ENCODE data around the gene SCGB2B2.
"Not testable (repeated sequence)": the region's sequence is repeated elsewhere in the genome, so short reads cannot be mapped to it uniquely, and the experiment has no call there.

SCGB2B2 gene, protein sequence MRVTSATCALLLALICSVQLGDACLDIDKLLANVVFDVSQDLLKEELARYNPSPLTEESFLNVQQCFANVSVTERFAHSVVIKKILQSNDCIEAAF

DNA sequence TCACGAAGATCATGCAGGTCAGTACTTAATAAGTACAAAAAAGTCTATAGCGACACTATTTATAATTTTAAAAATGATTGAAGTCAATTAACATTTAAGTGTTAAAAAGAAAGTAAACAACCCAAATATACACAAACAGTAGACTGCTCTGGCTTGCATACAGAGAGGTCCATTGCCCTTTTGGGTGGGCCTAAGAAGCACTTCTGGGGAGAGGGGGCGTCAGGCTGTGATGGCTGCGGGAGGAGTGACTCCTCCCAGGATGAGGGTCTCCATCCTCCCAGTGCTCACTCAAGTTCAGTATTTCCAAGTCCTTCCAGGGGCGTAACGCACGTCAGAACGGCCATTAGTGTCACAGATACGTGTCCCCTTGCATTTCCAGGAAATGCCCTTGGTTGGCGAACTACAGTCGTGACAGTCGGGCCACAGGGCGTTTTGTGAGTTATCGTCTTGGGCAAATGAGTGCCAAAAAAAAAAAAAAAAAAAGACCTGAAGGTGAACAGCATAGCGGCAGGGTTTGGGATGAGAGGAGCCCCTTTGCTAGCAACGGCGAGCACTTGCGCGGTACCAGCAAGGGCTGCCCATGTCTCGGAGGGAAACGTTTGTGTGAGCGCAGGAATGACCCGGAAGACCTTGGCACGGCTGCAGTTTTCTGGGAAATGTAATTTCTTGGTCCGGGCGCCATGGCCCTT, at the start of gene SCGB2B2:
SCGB2B2 (minus strand) TSS at position 463 of the 689 bp plus-strand sequence. CDS start 82,596 bp downstream, outside the sequence.
- DNase-seq = peak; percentile 94

DNA sequence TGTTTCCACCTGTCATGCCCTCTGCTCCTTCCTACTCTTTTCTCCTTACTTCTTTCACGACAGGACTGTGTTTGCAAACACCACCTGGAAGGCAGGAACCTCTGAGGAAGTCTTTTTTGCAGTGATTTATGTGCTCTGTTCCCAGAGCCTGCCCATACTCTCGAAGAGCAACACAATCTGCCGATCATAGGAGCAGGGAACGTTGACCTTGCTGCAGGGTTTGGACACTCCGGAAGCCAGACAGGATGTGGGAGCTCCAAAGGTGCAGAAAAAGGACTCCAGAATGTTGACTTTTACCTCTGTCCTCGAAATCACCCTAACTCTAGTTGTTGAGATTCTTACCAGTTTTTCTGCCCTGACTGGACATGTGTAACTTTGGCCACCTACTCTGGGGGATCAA, 48.4 kb upstream of the SCGB2B2 start:
- DNase-seq = no peak

DNA sequence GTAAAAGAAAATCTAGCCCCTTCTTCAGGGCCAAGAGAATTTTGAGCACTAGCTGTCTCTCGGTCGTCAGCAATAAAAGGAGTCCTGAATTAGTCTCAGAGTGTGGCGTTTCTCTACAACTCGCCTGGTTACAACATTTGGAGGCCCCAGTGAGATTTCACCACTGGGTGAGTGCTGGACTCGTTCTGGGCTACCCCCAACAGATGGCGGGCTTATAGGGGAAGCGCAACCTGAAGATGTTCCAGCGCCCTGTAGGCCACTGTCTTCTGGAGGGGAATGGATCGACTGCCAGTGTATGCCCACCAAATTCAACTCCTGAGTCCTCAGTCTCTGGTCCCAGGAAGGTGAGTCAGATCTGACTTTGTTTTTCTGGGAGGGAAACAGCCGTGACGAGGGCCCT, 45.4 kb upstream of the SCGB2B2 start:
- no peak for DNase-seq

DNA sequence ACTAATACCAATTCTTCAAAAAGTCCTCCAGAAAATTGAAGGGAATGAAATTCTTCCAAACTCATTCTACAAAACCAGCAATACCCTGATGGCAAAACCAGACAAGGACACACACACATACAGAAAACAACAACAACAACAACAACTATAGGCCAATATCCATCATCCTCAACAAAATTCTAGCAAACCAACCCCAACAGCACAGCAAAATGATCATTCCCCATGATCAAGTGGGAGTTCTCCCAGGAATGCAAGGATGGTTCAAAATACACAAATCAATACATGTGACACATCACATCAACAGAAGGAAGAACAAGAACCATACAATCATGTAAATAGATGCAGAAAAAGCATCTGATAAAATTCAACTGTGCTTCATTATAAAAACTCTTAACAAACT, 38.4 kb upstream of the SCGB2B2 start:
- no peak for DNase-seq

DNA sequence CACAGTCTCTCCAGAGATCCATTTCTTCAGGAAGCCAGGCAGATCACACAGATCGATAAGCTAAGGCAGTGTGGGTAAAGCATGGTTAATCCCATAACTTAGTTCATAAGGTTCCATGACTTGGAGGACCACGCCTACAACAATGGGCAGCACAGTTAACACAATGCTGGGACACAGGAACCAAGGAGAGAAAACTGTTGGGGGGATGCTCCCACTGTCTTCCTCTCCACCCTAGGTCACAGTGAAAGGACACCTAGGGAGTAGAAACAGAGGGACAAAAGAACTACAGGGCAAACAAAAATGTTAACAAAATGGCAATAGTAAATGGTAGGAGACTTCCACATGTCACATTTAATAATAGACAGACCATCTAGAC, 36.3 kb upstream of the SCGB2B2 start:
- no peak for DNase-seq

DNA sequence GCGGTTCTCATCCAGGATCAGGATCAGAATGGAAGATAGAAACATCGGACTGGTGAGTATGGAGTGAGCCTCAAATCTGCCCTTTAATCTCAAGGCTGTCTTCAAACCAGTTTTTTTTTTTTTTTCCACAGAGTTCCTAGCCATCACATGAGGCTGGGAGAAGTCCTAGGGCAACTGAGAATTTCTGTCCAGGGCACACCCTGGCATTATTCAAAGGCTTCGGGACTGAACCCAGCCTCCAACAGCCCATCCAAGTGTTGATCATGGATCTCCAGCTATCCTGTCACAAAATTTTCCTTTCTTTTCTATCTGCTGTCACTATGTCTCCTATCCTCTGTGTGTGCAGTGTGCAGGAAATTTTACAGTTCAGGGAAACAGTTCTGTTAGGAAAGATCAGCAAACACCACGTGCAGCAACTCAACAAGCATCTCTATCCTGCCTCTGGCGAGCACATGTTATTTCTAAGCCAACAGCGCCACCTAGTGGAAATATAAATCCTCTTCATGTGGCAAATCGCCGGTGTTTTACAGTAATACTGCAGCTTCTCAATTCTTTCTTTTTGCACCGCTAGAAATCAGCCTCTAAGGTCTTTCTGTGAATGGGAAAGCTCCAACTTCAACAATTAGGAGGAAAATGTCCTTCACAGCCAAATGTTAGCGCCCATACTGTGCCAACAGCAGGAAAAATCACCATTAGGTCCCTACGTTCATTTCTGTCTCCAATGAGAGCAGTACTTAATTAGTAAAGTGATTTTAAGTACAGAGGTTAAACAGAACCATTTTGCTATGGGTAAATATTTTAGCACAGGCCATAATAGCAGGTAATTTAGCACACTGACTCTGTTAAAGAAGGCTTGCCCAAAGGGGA, 35.7 kb upstream of the SCGB2B2 start:
- peak; percentile 61 for DNase-seq

DNA sequence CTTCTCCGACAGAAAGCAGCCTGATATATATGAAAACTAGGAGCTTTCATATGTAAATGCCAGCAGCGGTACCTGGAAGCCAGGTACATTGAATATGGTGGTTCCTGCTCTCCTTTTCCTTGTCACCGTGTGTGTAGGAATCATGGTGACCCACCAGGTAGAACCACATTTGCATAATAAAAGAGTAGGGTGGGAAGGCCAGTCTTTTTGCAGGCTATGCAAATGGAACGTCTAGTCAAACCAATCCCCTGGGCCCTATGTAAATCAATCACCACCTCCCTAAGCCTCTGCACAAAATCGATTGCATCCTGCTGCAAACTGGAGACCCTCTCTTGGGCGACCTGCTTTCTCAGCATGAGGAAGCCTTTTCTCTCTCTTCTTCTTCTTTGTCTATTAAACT, 34.9 kb upstream of the SCGB2B2 start:
- no peak for DNase-seq

DNA sequence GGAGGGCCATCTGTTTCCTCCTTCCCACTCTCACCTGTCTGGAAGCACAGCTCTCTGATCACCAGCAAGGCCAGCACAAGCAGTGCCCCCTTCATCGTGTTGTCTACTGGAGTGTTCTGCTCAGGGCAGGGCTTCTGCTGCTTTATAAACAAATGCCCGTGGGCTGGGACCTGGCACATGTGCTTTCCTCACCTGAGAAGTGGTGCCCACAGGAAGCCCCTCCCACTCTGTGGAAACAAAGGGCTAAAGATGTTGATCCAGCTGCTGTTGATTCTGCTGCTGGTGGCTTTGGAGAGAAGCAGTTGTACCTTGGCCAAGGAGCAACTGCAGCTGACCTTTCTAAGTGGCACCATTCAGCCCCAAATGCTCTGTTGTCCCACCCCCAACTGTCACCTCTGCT, 30.7 kb upstream of the SCGB2B2 start:
- DNase-seq = no peak

DNA sequence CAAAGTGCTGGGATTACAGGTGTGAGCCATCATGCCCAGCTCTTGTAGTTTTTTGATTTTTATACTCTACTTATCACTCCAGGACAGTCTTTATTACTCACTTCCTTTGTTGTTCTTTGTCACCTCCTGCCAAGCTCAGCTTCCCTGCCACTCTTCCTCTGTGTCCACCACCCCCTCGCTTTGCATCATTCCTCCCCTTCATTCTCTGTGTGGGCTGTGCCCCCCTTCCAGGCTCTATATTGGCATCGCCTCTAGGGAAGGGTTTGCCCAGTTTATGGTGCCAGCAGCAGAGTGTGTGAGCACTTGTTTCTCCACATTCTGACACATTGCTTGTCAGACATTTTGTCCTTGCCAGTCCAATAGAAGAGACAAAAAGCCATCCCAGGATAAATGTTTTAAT, 15.6 kb upstream of the SCGB2B2 start:
- DNase-seq = no peak

DNA sequence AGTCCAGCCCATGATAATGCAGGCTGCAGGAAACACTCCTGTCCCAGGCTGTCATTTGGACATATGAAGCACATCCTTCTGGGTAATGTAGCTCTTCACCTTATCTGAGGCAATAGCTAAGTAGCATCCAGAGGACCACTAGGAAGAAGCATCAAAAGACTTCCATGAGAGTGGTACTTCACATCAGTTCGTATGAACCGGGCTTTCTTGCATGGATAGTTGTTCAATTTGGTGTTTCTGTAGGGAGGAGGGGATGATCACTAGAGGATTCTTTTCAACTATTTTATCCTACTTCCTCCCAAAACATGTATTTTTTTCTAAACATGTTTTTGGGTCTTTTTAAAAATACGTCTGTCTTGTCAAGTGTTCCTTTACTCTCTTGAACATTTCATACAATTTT, 13.4 kb upstream of the SCGB2B2 start:
- DNase-seq = no peak

DNA sequence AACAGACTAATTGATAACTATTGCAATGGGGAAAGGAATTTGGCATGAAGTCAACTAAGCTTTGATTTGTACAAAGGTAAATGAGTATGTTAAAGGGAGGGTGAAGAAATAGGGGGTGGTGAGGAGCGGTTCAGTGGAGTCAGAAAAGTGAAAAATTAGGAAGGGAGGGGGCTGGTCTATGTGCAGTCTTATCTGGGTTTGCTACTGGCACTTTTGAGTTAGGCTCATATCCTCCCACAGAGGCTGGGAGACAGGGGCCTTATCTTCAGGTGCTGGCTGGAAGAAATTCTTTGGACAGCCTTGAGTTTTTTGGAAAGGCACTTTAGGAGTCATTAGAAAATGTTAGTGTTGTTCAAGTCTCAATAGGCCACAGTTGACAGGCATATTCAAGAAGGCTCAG, 11.6 kb upstream of the SCGB2B2 start:
- no peak for DNase-seq

DNA sequence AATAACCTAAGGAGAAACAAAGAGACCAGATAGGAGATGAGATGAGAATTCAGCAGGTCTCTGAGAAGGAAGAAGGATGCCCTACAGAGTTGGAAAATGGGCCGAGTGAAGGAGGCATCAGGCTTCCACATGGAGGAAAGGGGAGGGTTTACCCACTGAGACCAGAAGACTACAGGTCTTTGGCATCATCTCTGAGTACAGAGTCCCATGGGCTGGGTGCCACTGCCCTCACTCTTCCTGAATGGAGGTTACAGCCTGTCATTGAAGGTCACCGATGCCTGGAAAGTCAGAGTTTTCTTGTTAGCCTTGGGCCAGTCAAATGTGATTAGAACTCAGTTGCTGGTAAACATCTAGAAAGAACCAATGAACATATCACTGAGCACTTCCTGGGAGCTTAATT, 10.4 kb upstream of the SCGB2B2 start:
- no peak for DNase-seq

DNA sequence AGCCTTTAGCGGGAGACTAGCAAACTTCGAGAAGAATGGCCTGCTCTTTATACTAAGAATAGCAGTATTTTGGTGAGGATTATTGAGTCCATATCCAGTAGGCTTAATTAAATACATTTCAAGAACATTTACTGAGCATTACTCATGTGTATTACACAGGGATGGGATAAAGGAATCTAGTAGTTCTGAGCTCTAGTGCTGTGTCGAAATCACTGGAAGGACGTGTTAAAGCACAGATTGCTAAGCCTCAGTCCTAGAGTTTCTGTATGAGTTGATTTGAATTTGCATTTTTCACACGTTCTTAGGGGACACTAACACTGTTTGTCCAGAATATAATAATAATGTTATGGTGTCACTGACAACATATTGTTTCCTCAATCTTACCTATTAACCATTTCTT, 9.5 kb upstream of the SCGB2B2 start:
- DNase-seq = no peak

DNA sequence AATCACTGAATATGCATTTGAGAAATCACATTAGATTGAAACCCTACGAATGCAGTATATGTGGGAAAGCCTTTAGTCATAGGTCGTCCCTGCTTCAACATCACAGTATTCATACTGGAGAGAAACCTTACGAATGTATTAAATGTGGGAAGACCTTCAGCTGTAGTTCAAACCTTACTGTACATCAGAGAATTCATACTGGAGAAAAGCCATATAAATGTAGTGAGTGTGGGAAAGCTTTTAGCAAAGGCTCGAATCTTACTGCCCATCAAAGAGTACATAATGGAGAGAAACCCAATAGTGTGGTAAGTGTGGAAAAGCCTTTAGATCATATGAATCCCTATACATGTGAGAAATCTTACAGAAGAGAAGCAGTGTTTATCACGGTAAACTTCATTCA, 8.3 kb upstream of the SCGB2B2 start:
- DNase-seq = not testable (repeated sequence)

DNA sequence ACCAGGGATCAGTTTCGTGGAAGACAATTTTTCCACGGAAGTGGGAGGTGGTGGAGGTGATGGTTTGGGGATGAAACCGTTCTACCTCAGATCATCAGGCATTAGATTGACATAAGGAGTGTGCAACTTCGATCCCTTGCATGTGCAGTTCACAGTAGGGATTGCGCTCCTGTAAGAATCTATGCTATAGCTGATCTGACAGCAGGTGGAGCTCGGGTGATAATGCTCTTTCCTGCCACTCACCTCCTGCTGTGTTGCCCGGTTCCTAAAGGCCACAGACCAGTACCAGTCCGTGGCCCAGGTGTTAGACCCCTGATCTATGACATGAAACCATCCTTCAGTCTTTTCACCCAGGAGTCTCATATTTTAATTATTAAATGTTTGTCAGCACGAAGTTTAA, 4.5 kb upstream of the SCGB2B2 start:
- DNase-seq = no peak

DNA sequence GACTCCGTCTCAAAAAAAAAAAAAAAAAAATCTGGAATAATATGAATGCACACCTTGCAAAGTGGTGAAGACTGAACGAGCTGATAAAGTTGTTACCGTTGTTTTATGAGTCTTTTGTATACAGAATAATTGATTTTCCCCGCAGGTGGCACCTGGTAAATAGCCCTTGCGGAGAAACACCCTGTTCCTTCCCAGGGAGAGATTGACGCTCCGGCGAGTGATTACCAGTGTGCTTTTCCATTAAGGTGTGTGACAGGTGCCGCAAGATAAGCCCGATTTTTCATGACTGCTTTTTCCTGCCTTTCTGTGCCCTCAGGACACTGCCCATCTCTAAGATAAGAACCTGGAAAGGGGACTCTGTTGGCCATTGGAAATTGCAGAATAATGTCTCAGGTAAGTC, 1.5 kb upstream of the SCGB2B2 start:
- DNase-seq = peak; percentile 19

DNA sequence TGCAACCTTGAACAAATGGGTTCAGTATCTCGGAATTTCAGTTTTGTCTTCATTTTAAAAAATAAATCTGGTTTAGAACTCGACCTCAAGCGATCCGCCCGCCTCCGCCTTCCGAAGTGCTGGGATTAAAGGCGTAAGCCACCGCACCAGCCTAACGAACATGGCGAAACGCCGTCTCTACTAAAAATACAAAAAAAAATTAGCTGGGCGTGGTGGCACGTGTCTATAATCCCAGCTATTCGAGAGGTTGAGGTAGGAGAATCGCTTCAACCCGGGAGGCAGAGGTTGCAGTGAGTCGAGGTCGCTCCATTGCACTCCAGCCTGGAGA, 1.1 kb upstream of the SCGB2B2 start:
- no peak for DNase-seq

DNA sequence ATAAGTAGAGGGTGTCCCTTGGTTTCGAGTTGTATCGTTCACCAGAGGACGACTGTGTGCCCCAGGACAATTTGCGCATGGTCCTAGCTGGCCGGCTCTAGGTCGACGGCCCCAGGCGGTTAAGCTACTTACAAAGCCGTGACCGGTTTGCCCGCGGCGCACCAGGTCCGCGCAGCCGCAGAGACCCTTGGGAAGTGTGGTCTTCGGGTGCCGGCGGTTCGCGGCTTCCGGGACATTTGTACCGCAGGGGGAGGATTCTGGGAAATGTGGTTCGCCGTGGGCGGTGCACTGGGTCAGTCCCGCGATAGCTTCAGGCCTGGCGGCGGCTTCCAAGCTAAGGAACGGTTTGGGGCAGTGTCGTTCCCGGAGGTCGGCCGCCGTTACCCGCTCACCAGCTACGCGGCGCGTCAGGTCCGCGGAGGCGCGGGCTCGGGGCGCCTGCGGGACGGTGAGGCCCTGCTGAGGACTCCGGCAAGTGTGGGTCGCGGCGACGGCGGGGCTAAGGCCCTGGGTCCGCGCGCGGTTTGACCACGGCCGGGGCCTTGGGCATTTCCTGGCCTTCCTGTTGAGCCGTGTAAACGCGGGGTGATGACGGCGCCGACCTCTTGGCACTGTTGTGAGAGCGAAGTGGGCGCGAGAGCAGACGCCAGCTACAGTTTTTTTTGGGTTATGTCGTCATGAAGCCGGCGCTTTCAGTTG, 576 bp upstream of the SCGB2B2 start, which contains the start of gene ZNF302:
ZNF302 (plus strand) TSS at position 293 of the 699 bp plus-strand sequence. CDS start 1,127 bp downstream, outside the sequence.
- DNase-seq = peak; percentile 95

DNA sequence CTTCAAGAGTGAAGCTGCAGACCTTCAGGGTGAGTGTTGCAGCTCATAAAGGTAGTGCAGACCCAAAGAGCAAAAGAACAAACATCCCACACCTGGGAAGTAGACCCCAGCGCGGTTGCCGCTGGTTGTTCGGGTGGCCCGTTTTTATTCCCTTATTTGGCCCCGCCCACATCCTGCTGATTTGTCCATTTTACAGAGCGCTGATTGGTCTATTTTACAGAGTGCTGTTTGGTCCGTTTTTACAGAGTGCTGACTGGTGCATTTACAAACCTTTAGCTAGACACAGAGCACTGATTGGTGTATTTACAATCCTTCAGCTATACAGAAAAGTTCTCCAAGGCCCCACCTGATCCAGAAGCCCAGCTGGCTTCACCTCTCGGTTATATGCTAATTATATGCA, 1.0 kb downstream of the SCGB2B2 start:
- no peak for DNase-seq

DNA sequence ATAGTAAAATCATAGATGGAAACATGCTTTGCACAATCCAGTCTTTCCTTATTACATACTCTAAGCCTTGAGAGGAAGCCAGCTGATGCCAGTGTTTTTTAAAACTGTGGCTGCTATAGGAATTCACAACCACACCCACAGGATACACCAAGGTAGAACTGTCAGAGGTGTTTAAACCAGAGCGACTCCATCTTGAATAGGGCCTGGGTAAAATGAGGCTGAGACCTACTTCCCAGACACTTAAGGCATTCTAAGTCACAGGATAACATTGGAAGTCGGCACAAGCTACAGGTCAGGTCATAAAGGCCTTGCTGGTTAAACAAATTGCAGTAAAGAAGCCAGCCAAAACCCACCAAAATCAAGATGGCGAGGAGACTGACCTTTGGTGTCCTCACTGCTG, 1.7 kb downstream of the SCGB2B2 start:
- DNase-seq = no peak

DNA sequence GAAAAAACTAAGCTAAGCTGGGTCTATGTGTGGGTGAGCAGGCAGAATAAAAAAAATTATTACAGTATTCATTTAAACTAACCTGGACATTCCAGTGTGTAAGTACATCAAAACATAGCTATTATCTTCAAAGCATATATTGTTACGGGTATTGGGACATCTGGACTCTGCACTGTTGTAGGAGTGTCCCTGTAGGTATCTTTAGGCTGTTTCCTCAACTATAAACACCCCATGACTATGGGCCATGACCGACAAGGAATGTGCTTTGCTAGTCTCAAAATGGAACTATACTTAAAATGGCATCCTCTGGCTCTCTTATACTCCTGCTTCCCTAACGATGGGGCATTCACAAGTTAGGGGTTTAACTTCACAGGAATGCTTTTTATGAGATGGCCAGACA, 3.4 kb downstream of the SCGB2B2 start:
- DNase-seq = no peak

DNA sequence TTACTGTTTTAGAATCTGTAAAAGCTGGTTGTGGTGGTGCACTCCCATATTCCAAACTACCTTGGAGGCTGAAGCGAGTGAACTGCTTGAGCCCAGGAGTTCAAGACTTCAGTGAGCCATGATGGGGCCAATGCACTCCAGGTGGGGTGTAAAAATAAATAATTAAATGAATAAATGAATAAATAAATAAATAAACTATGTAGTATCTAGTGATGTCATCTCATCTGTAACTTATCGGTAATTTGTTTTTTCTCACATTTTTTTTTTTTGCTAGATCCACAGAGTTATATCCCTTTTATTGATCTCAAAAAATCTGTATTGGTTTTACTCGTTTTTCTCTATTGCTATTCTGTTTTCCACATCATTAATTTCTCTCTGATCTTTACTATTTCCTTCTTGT, 5.0 kb downstream of the SCGB2B2 start:
- DNase-seq = no peak

DNA sequence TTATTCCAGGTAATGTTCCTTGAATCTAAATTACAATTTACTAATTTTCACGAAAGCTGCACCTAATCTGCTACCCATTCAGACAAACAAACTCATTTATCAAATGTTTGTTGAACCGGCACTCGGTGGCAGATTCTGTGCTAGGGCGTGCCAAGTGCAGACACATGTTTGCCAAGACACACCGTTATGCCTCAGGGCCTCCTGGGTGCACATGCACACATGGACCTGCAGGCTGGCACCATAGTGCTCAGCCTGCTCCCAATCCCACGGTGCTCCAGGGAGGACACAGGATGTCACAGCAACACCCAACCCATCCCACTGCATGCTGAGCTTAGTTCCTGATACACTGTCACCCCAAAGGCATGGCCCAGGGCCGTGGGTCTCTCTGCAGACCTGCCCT, 7.7 kb downstream of the SCGB2B2 start:
- DNase-seq = no peak

DNA sequence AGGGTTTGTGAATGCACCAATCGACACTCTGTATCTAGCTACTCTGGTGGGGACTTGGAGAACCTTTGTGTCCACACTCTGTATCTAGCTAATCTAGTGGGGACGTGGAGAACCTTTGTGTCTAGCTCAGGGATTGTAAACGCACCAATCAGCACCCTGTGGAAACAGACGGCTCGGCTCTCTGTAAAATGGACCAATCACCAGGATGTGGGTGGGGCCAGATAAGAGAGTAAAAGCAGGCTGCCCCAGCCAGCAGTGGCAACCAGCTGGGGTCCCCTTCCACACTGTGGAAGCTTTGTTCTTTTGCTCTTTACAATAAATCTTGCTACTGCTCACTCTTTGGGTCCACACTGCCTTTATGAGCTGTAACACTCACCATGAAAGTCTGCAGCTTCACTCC, 8.3 kb downstream of the SCGB2B2 start:
- DNase-seq = not testable (repeated sequence)
